NCI-H2196 treated with DMSO at 0.1 percent for 48 hours (cell line): ENCODE measurements around the gene ANXA2.

Experiments used
- DNase-seq: peaks from one replicate; lab custom pipeline; 2025; ENCODE audit not compliant: unreplicated experiment; lab: John Stamatoyannopoulos, UW

Gene ANXA2

DNA sequence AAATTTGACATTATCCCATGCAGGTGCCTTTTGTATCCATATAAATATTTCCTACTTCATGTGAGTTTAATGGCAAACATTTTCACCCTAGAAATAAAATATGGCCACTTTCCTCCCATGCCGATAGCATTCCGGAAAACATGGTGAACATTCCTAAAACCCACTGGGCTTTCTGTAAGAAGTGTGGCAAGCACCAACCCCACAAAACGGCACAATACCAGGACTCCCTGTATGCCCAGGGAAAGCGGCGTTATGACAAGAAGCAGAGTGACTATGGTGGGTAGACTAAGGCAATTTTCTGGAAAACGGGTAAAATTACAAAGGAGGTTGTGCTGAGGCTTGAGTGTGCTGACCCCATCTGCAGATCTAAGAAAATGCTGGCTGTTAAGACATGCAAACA lies 7.6 kb downstream of the ANXA2 start:
- no peak for DNase-seq

DNA sequence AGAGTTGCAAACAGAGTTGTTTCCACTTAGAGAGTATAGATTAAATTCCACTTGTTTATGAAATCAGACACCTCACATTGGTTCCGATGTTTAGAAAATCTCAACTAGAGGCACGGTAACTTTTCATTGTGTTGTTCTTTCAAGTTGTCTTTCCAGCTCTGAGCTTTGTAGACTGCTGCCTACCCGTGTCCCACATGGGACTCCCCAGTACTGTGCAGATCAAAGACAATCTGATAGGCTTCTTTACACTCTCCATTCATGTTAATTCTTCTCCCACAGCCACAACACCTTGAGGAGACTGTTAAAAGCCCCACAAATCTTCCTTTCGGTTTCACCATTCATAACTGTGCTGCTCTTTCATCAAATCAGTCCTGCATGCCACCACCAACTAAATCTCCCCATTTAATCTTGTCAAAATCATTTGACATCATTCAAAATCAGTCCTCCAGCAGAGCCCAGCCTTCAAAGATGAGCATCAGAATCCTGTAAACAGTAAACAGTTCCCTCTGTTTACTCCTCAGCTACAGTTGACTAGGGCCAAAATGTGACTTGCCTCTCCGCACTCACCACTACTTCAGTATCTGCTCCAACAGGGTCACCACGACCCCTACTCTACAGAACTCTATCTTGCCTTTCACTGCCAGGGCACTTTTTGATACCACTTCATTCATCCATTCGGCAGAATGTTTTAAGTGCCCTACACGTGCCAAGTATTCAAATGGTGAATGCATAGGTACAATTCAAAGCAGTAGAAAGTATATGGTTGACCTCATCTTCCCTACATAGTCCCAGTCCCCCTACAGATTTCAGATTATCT lies 8.3 kb downstream of the ANXA2 start:
- no peak for DNase-seq

DNA sequence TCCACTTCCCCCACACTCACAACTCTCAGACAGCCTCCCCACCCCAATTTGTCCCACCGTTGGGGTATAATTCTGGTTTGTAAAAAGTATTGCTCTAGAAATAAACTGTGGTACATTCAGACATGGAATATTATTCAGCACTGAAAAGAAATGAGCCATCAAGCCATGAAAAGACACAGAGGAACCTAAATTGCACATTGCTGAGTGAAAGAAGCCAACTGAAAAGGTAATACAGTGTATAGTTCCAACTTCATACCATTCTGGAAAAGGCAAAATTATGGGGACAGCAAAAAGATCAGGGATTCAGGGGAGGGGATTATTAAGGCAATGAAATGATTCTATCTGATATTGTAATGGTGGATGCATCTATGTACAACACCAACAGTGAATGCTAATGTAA lies 10.5 kb downstream of the ANXA2 start:
- DNase-seq = no peak

DNA sequence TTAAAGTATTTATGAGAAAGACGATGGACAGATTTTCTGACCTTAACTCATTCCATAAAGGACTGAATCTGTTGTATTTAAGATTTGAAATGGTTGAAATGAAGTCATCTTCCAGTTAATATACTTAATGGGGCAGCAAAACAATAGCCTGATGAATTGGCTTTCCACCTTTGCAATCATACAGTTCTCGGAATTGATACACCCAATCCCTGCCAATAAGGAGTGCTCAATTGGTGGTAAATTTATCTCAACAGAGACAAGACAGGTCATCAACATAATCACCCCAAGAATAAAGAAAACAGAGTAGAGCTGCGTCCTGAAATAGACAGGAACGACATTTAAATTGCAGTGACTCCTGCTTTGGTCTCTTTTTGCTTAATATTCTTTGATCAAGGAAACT lies 11.2 kb downstream of the ANXA2 start:
- DNase-seq = no peak

DNA sequence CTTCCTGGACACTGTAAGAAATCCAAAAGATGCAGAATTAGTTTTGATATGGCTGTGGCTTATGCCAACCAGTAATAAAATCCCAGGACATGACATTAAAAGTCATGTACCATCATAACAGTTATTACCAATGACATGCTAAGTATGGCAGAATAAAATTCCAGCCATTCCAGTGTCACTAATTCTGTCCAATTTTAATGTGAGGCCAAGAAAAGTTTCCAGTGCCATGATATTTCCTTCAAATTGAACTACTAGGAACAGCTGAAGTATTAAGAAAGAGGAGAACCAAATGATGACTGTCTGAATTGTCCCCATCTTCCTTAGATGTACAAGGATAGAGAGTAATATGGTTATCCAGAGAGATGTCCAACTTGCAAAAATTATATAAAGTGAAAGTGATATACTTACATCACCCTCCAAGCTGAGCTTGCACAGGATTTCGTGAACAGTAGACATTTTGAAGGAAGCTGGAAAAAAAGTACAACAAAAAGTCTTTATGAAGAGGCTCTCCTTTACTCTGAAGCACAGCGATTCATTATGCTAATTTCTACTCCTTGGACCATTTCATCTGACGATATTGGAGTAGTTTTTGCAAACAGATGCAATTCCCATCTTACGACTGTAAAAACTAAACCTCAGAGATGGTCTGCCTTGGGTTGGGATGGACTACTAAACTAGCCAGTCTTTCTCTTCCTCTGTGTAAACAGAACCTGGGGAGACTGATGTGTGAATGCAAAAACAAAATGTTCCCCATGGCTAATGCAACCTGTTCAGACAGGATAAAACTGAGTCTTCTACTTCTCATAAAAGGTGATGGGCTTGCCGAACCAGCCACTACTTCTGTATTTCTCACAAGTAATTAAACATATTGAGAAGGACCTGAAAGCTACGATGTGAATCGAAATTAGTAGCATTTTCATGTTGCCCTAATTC lies 11.9 kb downstream of the ANXA2 start:
- DNase-seq = no peak

GRCh38 chr15:60384526-60385126 lies 13.2 kb downstream of the ANXA2 start:
- DNase-seq = no peak

GRCh38 chr15:60384053-60384452 lies 13.7 kb downstream of the ANXA2 start:
- DNase-seq = no peak

DNA sequence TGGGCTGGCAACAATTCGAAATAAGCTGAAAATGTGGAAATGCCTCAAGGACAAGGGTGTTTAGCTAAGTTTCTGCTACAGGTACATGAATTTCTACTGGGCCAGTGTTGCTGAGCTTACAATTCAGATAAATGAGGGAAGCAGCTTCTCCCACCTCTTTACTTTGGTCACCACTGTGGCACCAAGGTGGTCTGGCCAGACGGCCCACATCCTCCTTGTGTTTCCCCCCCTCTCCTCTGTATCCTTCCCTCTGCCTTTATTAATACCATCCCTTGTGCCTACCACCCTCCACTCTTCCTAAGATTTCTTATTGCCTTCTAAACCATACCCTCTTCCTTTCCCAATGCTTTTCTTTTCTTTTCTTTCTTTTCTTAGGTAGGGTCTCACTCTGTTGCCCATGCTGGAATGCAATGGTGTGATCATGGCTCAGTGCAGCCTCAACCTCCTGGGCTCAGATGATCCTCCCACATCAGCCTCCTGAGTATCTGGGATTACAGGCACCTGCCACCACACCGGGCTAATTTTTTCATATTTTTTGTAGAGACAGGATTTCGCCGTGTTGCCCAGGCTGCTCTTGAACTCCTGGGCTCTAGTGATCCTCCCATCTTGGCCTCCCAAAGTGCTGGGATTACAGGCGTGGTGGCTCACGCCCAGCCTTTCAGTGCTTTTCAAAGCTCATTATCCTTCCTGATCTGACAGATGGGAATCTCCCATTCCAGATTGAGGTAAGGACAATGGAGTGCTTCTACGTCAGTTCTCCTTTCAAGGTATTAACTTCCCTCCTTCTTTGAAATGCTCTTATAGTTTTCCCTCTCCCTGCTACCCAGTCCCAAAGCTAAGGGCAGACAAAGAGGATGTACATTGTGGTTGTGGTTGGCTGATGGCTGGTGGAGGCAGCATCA lies 14.8 kb downstream of the ANXA2 start:
- DNase-seq = no peak

- DNase-seq = no peak
Measured at GRCh38 chr15:60381148-60381788, 16.5 kb downstream of the ANXA2 start.

DNA sequence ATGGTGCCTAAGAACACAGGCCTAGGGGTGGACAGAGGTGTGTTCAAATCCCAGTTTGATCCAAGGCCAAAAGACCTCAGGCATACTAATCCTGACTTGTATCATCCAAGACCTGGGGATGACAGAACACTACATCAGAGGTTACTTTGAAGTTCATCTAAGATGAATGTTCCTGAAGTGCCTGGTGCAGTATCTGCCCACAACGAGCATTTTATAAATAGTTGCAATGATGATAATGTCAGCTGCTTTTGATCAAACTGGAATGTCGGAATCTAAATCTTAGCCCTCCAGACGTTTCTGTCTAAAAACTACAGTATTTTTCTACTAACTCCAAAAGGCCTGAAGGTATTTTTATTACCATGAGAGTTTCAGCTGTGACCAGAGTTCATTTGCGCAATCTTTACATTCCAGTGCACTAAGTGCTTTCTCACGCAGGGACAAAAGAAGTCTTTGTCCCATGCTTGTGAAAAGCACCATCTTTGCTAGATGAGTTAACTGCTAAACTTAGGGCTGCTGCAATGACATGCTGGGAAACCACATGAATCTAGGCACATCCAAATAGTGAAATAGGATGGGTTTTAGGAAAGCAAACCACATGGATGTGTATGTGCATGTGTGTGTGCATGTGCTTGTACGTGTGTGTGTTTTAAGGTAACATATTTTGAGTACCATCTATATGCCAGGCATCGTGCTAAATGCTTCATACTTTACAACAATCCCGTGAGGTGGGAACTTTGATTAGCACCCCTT lies 18.1 kb downstream of the ANXA2 start:
- DNase-seq = no peak

- no peak for DNase-seq
Measured at GRCh38 chr15:60379185-60379524, 18.6 kb downstream of the ANXA2 start.

DNA sequence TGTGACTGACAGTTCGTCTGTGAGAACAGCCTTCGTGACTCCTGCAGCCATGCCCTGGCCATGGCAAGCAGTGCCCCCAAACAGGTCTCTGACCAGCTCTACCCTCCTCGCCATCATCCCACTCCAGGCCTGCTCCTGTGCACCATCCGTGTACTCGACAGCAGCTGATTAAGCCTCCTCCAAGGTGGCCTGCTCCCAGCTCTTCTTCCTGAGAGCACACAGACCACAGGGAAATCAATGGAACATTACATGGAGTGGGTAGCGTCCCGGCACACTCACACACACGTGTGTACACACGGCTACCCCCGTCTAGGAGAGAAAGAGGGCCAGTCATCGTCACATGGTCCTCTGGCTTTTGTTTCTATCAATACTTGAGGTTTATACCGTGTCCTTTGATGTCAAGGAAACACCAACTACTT lies 21.1 kb downstream of the ANXA2 start:
- DNase-seq = no peak

- DNase-seq = no peak
Measured at GRCh38 chr15:60375306-60375705, 22.5 kb downstream of the ANXA2 start.

DNA sequence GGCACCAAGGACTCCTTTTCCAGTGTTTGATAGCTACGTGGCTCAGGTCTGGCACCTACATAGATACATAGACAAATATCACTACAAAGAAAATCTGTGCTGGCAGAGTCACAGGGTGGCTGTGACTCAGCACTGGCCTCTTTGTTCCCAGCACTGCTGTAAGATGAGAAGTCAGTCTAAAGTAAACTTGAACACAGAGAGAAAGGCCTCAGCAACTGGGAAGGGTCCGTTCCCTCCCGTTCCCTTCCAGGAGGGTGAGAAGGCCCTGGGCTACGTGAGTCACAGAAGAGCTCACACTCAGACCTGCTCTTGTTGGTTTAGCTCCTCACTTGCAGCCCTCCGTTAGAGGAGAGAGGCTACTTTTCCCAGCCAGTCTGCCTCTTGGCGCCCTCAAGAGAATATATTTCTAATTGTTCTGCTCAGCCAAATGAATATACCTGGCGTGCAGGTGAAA lies 23.1 kb downstream of the ANXA2 start:
- peak; percentile 73 for DNase-seq

GRCh38 chr15:60374209-60374608 lies 23.6 kb downstream of the ANXA2 start:
- DNase-seq = no peak

DNA sequence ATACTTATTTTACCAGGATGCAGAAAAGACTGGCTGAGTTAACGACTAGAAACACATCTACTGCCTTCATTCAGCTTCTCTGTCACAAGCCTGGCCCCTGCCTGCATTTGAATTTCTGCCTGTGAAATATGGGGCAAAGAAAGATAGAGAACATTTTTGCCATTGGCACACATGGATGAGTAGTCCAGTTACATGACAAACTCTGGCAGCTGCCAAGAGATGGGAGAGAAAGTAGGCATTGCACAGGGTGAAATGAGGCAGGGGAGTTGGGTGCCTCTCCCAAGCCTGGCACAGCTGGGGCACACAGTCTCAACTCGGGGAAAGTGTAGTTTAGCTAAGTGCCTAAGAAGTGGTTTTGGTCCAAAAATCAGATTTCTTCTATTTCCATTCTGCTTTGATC lies 24.0 kb downstream of the ANXA2 start:
- no peak for DNase-seq

GRCh38 chr15:60373327-60373726 lies 24.5 kb downstream of the ANXA2 start:
- DNase-seq = no peak

GRCh38 chr15:60372756-60373155 lies 25.0 kb downstream of the ANXA2 start:
- no peak for DNase-seq

DNA sequence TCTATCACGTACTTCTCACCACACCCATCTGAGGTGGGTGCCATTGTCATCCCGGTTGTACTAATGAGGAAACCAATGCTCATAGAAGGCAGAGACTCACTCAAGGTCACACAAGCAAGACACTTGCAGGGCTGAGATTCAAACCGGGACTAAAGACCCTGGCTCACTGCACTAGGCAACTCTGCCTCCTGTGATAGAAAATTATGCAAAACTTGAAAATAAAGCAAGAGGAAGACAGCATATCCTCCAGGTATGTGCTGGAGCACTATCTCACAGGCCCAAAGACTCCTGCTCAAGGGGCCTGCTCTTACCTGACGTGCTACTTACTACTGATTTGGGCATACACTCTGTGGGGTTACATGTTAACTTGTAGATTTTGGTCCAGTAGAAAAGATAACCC lies 25.6 kb downstream of the ANXA2 start:
- no peak for DNase-seq
